IPS-NIHi7 (cell line): ENCODE results near the gene HIRA.
A peak's percentile ranks its signal among the peaks of the same experiment; 100 is the strongest.
"Not testable (repeated sequence)": the region's sequence is repeated elsewhere in the genome, so short reads cannot be mapped to it uniquely, and the experiment has no call there.

ENCODE experiments used
- DNase-seq: peaks from one replicate; pipeline ENCODE4 v3.0.0; 2012; ENCODE audit warnings: mixed read lengths; ENCODE audit errors: extremely low spot score

Gene HIRA

DNA sequence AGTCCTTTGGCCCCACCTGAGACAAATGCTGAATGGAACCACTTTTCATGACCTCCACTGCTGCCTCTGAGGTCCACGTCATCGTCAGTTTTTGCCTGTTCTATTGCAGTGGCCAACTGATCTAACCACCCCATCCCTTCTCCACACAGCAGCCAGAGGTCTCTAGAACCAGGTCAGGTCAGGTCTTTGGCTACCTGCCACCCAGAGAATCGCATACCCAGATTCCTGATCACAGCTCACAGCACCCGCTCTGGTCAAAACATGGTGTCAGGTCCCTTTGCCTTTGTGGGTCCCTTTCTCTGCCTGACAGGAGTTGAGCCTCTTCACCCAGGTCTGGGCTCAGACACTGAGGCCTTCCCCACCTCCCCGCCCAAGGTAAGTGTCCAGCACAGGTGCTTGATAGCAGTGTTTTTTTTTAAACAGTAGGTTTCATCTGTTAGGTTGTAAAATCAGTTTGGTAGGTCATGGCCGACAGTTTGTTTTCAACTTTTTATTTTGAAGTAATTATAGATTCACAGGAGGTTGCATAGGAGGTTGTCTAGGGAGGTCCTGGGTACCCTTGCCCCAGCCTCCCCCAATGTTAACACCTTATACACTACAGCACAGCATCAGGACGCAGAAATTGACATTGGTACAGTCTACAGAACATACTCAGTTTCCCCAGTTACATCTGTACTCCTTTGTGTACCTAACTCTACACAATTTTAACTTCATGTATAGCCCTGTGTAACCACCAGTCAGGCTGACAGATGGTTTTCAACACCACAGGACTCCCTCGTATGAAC, 9.1 kb upstream of the HIRA start:
- no peak for DNase-seq

DNA sequence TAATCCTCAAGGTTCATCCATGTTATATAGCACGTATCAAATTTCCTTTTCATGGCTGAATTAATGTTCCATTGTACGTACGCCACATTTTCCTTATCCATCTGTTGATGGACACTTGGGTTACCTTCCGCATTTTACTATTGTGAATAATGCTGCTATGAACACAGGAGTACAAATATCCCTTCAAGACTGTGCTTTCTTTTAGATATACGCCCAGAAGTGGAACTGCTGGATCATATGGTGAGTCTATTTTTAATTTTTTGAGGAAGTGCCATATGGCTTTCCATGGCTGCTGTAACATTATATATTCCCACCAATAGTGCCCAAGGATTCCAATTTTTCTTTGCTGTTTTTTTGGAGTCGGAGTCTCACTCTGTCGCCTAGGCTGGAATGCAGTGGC, 6.8 kb upstream of the HIRA start:
- no peak for DNase-seq

DNA sequence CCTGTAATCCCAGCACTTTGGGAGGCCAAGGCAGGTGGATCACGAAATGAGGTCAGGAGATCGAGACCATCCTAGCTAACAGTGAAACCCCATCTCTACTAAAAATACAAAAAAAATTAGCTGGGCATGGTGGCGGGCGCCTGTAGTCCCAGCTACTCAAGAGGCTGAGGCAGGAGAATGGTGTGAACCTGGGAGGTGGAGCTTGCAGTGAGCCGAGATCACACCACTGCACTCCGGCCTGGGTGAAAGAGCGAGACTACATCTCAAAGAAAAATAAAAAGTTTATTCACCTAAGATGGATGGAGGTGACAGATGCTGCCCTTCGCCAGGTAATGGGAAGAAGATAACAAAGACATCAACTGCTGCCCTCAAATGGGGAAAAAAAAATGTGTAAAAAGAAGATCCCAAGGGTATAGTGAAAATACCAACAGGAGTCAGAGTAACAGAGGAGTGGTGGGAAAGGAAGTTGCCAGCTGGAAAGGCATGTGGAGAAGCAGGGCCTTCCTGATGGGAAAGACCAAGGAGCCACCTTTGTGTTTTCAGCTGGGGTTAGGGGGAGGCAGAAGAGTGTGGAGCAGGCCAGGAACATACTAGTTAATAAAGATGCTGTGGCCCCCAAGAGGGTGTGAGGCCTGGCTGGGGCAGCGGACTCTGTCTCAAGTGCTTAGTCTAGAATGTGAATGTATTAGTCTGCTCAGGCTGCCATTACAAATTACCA, 5.1 kb upstream of the HIRA start:
- DNase-seq, result not testable (repeated sequence)

DNA sequence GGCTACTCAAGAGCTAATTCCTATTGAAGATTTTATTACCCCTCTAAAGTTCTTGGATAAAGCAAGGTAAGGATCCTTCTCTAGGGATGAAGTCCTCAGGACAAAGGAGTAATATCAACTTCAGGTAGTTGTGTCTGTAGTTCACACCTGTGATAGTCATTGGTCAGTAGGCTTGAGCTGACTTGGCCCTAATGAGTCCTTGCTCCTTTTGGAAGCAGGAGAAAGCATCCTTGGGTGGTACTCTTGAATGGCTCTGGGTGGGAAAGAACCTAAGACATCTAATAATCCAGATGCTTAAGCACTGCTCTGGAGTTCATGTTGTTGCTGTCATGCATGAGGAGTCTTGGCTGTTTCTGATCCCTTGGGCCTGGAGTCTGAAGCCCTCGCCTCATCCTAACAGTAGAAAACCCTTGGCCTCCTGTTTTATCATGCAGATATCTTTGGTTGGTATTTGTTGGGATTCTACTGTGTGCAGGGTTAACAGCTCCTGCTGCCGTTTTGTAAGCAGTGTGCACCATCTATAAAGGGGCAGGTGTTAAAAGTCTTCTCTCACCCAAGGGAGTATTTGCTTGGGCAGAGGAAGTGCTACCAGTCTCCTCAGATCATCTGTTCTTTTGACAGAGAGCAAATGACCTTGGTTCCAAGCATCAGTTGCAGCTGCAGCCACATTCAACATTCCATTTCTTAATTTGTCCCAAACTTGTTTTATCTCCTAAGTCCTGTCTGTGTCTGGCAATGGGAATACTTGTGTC, 3.5 kb upstream of the HIRA start:
- DNase-seq, result no peak

DNA sequence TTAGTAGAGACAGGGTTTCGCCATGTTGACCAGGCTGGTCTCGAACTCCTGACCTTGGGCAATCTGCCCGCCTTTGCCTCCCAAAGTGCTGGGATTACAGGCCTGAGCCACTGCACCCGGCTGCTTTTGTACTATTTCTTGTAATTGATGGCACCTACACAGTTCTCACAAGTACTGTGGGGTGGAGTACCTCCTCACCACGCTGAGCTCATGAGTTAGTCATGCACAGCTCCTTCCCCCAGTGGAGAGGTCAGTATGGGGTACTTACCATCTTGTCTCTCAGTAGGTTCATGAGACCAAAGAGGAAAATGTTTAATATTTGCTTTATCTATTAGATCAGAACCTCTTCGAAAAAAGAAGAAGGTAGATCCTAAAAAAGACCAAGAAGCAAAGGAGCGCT, 2.9 kb upstream of the HIRA start:
- DNase-seq, result no peak

DNA sequence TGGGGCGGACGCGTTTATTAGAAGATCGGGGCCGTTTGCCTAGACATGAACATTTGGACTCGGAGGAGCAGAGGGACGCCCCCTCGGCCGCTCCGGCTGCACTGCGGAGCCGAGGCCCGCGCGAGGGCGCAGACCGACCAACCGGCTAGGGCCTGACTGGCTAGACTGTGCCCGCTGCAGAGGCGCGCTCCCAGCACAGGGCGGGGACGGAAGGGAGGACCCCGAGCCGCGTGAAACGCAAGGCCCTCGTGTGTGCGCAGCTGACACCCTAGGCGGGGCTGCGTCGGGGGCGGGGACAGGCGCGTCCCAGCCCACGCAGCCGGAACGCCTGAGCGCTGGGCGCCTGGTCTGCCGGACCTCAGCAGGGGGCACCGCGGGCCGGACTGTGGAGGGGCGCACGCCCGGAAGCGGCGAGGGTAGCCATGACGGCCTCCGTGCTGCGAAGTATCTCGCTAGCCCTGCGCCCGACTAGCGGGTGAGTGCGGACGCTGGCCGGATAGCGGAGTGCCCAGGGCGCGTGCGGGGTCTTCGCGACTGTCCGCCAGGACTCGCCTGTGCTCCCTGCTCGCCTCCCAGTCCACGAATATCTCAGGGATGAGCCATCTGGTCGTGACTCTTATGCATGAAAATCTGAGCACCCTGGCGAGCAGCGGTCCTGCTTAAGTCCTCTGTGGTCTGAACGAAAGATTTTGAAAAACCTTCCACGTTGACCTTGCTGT, 759 bp upstream of the HIRA start, which contains the start of gene MRPL40:
MRPL40 (plus strand) TSS at position 413 of the 719 bp plus-strand sequence; CDS start at position 423, 10 bp downstream.
- DNase-seq, result peak; percentile 89

DNA sequence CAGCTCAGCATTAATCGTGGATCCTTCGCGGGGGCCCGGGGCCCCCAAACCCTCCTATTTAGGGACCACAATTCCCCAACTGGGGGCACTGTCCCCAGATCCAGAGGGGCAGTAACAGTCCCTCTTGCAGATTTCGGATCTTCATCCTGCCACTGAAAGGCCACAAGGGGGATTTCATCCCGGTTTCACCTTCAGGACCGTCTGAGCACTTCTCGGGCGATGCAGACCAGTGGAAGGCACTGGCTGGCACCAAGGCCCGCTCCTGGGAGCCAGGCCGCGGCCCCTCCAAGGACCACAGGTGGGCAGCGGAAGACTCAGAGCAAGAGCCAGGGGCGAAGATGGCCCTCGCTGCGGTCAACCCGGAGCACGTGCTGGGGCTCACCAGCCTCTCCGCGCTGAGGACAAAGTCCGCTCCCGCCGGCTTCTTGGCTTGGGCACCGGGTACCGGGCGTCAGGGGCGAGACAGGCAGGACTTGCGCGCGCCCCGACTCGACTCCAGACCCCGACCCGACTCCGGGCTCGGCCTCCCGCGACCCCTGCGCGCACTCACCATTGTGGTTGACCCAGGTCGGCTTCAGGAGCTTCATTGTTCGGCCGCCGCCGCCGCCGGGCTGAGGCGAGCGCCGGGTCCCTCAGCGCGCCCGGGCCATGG, 517 bp downstream of the HIRA start:
- peak; percentile 43 for DNase-seq

DNA sequence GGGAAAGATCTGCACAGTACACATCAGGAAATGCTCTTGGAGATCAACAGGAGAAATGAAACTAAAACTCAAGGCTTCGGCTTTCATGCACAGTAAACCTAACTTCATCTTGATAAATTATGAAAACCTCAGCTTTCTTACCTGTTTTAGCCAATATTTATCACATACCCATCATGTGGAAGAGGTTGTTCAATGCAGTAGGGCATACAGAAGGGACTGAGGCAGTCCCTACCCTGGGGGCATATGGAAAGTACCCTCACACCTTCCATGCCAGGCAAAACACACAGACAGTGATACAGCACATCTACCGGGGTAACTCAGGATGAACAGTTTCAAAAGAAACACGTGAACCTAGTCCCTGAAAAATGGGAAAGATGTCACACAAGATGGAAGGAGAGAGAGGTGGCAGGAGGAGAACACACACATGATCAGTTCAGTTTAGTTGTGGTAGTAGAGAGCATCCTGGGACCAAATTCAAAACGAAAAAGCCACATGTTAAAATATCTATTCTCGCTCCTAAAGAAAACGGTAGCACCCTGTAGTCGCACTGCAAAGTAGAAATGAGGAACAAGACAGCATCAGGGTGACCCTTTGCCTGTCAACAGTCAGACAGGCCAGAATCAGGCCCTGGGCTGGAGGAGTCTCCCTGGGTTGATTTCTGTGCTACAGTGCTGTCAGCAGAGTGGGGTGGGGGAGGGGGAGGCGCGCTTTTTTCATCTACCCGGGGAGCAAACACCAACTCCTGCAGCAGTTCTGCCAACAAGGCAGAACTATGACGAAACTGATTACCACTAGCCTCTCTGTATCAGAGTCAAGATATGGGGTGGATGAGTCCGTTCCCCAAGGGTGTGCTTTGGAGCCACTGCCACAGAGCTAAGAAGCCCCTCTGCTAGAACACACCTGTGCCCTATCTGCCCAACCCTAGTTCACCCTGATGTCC, 1.3 kb downstream of the HIRA start:
- DNase-seq, result no peak

DNA sequence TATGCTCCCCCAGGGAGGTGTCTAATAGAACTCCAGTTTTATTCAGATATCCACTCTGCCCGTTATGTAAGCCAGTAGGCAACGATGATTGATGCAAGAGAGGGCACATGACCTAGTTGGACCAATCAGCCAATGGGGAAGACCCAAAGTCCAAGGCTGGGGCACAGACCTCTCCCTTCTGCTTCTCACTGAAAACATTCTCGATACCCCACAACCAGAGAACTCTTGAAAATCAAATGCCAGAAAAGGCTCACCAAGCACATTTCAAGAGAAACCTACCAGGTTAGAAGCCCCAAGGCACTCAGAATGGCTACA, 7.4 kb downstream of the HIRA start:
- DNase-seq, result no peak

DNA sequence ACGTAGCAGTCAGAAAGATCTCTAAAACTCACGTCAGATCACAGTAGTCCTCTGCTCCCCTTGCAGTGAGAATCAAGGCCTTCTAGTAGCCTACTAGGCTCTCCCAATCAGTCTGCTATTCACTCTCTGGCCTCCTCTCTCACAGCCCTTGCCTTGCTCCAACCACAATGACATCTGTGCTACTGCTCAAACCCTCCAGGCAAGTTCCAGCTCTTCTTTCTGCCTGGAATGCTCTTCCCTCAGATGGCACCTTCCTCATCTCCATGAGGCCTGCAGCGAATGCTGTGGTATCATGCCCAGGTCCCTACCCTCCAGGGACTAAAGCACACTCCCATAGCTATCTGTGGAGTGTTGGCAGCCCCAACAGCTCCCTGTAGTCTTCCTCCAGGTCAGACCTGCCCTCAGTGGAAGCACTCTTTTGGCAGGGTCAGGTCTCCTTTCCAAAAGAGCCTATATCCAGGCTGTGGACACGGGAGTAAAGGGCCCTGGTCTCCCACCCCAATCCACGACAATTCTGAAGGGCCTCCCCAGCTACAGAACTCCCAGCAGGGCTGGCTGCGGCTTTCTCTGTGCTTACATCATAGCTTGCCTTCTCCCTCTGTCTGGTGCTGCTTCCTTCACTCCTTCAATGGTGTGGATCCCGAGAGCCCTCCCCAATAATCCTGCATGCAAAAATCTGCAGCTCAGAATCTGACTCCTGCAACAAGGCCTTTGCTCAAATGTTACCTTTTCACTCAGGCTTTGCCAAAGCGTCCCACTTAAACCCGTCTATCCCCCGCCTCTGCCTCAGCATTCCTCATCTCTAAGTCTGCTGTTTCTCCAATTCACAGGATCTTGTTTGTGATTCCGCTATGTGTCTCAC, 8.9 kb downstream of the HIRA start:
- no peak for DNase-seq

DNA sequence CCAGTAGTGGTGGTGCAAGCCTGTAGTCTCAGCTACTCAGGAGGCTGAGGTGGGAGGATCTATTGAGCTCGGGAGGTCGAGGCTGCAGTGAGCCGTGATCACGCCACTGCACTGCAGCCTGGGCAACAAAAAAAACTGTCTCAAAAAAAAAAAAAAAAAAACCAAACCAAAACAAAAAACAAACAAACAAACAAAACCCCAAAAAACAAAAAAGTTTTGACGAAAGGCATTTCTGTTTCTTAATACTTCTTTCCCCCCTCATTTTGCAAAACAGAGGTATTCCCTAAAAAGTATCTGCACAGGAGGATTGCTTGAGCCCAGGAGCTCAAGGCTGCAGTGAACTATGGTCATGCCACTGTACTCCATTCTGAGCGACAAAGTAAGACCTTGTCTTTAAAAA, 11.2 kb downstream of the HIRA start:
- no peak for DNase-seq

DNA sequence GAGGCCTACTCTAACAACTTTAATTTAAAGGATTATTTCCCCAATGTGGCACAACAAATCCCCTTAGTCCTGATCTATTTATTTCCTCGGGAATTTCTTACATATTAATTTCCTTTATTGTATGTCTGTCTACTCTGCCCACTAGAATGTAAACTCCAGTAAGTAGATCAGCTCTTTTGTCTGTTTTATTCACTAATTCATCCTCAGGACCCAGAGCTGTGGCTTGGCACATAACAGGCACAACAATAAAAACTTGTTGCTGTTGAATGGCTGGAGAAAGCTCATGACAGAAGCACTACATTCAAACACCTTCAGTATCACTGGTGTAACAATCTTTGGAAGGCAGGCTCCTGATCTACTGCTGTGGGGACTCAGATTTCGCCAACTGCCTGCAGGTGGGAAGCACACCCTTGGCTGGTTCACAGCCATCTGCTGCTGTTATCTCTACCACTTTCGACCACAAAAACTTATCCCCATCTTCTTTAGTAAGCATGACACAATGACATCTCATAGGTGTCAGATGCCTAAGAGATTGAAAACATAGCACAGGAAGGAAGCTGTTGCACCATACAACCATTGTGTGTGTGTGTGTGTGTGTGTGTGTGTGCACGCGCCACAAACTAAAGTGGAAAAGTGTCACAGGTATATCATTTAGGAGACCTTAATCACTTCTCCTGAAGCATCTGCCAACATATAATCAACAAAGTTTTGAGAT, 11.9 kb downstream of the HIRA start:
- DNase-seq, result no peak

DNA sequence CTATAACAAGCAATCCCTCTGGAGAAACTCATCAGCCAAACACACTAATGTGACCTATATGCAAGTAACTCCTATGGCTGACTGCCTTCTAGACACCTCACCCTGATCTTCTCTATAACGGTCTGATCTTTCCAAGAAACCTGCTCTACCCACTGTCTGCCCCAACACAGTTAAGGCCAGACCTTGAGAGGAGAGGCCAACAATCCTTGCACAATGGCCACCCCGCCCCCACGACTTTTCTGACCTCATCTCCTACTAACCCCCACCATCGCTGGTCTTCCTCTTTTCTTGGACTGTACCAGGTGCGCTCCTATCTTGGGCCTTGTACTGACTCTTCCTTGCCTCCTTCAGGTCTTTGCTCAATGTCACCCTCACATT, 12.5 kb downstream of the HIRA start:
- no peak for DNase-seq

DNA sequence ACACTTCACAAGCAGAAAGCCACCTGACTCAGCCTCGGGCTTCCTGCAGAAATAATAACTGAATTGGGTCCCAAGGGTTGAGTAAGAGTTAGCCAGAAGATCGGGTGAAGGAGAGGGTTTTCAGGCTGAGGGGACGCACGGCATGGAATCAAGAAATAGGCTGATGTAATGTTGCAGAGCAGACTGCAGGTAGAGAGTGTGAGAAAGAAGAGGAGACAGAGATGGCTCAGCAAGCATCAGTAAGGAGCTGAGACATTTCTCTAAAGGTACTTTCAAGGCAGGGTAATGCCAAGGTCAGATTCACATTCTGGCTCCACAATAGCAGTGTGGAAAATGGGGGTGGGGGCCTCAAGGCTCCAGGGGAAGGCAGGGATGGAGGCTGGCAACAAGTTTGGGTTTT, 18.6 kb downstream of the HIRA start:
- no peak for DNase-seq

DNA sequence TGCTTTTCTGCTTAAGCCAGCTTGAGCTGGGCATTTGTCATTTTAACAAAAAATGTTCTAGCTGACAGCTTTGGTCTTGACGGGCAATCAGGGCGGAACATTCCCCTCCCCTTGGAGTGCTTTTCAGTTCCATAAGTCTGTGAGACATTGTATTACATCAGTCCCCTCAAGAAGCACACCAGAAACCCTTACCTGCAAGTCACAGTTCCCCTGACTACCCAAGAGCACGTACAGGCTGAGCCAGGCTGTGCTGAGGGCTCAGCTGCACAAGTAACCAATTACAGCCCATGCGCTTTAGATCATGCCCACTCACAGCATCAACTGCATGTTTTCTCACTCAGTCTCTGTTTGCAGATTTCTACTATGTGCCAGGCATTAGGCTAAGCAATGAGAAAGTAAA, 19.1 kb downstream of the HIRA start:
- no peak for DNase-seq

DNA sequence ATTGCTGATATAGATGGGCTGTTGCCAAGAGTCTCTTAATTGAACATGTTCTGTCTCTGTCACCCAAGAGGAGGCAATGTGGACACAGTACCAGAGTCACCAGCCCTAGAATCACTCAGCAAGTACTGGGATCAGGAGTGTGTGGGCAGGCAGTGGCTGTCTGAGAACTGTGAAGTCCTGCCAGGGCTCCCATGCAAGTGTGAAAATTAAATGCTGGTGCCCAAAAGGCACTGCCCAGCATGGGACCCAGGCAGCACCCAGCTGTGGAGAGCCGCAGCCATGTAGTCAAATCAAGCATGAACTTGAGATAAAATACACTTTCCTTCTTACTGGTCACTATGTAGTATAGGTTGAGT, 19.9 kb downstream of the HIRA start:
- DNase-seq, result no peak

DNA sequence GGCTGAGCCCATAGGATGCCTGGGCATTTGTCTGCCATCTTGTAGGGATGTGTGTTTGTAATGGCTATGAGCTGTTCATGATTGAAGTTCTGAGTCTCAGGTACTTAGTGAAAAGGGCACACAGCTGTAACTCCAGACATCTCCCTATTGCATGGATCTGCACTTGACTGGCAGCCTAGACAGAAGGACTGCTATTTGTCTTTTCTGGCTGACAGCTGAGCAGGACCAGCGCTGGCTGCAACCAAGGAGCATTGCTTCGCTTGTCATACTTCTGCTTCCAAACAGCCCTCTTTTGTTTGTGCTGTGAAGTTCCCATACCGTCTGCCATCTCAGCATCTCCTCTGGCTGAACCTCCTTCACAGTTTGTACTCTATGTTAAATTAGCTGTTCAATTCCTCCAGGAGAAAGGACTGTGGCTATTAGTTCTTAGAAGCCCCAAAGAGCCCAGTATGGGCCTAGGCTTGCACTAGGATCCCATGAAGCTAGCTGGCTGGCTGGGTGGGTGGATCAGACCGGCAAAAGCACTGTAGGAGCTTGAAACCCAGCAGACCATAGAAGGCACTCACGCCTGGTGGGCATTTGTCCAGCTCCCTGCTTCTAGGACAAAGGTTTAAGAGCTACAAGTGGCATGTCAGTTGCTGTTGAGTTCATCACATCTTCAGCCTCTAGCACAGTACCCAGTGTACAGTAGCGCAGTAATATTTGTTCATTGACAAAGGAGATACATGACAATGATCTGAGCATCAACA, 20.4 kb downstream of the HIRA start:
- DNase-seq, result no peak
